Hematopoietic multipotent progenitor cell treated with erythropoietin and hydrocortisone succinate and interleukin-3 and kit ligand, for 17 days (in vitro differentiated cells): ENCODE measurements around the gene SLC37A3.
"Not testable (repeated sequence)": the region's sequence is repeated elsewhere in the genome, so short reads cannot be mapped to it uniquely, and the experiment has no call there.

Experiments
- DNase-seq: peaks from one replicate; pipeline ENCODE4 v3.0.0-alpha.2; 2015; ENCODE audit warnings: low spot score

Gene SLC37A3

DNA sequence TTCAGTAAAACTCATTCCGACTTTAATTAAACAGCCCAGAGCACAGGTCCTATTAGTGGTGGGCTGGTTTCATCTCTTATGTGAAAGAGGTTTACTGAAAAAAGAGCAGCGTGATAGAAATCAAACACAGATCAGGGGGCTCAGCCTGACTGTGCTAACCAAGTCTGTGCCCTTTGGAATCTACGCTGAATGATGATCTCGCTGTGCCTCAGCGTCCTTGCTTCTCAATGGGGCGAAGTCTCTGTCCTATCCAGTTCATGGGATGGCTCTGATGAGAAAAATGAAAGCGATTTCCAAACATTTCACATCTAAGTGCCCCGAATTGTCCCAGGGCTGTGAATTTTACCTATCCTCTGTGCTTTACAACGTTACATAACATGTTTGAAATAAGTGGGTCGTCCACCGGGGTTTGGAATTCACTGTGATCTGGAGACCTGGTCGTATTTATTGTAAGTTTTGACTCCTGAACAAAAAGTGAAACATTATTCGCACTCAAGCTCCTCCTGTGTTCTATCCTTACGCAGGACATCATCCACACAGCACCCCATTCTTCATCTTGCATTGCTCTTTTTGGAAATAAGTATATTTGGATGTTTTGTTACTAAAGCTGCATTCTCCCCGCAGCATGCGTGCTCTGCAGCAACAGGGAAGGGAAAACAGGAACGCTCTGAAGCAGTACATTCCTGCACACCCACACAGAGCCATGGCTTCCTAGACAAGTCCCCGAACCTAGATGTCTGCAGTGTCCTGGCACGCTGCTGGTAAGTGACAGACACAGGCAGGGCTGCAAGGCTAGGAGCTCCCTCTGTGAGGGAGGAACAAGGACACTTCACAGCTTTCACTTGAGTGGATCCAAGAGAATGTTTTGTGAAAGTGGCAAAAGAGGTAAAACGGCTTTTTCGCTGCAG is 83.5 kb downstream of the SLC37A3 start:
- DNase-seq, result no peak

DNA sequence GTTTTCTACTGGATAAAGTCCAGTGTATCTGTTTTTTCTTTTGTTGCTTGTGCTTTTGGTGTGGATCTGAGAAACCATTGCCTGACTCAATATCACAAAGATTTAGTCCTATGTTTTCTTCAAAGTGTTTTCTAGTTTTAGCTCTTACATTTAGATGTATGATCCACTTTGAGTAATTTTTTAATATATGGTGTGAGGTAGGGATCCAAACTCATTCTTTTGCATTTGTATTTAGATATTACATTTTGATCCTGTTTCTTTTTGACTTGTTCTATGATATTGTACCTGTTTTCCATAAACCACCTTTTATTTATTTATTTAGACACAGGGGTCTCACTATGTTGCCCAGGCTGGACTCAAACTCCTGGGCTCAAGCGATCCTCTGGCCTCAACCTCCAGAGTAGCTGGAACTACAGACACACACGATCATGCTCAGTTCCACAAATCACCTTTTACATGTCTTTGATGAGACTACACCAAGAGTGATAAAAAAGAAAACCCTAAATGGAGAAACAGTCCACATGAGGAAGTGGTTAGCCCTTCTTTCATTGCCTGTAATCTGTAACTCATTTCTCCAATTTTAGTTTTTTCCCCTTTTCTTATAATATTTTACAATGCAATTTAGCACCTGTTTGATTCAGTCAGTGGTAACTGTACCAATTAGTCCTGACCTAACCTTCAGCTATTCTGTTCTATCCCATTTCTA is 86.0 kb downstream of the SLC37A3 start:
- DNase-seq, result no peak

DNA sequence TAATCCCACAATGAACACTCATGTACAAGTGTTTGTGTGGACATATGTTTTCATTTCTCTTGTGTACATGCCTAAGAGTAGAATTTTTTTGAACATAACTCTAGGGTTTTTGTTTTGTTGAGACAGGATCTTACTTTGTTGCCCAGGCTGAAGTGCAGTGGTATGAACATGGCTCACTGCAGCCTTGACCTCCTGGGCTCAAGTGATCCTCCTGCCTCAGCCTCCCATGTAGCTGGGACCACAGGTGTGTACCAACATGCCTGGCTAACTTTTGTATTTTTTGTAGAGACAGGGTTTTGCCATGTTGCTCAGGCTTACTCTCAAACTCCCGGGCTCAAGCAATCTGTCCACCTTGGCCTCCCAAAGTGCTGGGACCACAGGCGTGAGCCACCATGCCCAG is 87.2 kb downstream of the SLC37A3 start:
- not testable (repeated sequence) for DNase-seq

GRCh38 chr7:140310337-140311002 is 87.9 kb downstream of the SLC37A3 start:
- no peak for DNase-seq

DNA sequence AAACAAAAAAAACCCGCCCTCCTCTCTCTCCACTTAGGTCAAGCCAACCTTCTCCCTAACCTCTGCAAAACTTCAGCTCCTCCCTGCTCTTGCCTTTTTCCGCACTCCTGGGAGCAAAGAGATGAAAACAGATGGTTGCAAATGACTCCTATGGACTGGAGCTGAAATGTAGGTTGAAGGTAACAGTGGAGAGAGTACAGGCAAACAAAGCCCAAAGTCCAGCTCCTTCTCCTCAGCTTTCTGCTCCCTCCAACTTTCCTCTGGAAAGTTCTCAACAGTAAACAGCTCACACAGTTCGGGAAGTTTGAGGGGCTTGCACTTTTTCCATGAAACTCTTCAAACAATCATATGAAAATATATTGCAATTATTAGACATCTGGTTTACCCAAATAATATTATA is 90.3 kb downstream of the SLC37A3 start:
- DNase-seq, result no peak

- peak; percentile 60 for DNase-seq
Observed at GRCh38 chr7:140304191-140304799, 94.0 kb downstream of the SLC37A3 start.

GRCh38 chr7:140300243-140301136 is 97.8 kb downstream of the SLC37A3 start:
- no peak for DNase-seq

DNA sequence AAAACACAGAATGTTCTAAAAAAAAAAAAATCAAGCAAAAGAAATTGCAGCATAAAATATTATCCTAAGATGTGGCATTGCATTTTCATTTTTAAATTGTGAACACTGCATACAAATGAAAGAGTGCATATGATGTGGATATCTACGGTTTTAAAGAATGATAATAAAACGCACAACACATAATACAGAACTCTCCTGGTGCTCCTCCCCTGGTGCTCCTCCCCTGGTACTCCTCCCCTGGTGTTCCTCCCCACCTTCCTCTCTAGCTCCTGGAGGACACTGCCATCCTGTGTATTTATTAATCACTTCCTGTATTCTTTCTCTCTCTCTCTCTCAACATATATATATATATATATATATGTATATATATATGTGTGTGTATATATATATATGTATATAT is 100.1 kb downstream of the SLC37A3 start:
- DNase-seq, result no peak

DNA sequence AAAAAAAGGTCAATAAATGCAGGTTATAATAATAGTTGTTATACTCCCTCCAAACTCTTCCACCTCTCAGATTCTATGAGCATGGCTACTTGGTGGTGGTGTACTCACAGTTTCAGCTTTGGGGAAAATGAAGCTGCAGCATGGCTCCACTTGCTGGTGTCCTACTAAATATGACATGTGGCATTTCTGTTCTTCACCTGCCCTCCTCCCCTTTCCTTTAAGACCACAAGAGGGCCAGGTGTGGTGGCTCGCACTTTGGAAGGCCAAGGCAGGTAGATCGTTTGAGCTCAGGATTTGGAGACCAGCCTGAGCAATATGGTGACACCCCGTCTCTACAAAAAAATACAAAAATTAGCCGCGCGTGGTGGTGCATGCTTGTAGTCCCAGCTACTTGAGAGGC is 101.1 kb downstream of the SLC37A3 start:
- no peak for DNase-seq

GRCh38 chr7:140295224-140295738 is 103.0 kb downstream of the SLC37A3 start:
- no peak for DNase-seq

DNA sequence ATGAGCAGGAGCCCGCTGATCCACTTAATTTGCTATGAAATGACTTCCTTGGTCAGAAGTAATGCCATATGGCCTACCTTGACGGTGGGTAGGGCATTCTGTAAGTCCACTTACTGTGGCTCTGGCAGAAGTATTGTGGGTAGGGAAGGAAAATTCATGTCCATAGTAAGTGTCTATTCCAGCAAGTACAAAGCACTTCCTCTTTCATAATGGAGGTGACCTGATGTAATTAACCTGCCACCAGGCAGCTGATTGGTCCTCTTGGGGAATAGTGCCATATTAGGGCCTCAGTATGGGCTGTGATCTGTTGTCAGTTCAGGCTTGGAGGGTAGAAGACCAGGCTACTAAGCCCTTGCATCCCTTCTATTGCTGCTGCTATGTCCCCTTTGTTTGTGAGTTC is 103.9 kb downstream of the SLC37A3 start:
- no peak for DNase-seq

DNA sequence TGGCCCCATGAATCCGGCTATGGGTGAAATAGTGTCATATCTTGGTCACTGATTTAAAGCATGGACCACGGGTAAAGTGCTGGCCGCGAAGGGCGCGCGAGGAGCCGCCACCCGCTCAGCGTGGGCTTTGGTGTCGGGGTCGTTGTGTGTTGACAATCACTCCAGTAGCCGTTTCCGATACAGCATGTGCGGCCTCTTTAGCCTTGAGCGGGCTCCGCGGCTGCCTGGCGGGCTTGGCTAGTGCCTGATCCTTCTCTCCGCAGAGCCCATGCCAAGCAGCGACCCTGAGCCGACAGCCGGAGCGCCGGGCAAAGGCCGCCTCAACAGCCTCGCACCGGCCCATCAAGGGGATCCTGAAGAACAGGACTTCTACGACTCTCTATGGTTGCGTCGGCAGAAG is 105.9 kb downstream of the SLC37A3 start:
- DNase-seq, result no peak

DNA sequence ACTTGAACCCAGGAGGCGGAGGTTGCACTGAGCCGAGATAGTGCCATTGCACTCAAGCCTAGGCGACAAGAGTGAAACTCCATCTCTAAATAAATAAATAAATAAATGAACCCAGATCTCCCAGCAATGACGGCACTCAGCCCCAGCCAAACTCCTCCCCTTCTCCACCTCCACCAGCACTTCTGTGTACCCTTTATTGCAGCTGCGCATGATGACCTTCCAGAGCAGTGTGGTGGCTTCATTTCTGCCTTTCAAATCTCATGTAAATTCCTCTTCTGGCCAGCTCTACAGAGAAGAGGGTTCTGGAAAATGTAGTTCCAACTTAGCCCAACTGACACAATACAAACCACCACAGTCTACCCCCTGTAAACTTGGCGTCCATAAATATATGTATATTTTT is 108.5 kb downstream of the SLC37A3 start:
- DNase-seq, result no peak

- no peak for DNase-seq
Observed at GRCh38 chr7:140287988-140288387, 110.3 kb downstream of the SLC37A3 start.

DNA sequence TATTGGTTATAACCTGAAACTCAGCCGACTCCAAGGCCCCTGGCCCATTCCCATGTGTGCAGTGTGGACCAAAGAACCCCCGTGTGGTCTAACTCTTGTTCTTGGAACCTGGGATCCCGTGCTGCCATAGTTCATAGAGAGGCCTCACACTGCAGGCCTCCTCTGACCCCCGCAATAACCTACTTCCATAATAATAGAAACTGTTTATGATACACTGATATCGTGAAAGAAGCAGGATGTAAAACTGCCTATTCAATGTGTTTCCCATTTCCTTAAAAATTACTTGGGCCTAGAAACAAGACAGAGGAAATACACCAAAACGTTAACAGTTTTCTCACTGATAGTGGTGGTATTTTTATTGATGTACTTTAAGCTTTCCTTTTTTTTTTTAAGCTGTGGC is 112.4 kb downstream of the SLC37A3 start:
- DNase-seq, result no peak

GRCh38 chr7:140284062-140284461 is 114.3 kb downstream of the SLC37A3 start:
- DNase-seq, result no peak
